Glutamatergic neuron (in vitro differentiated cells): ENCODE measurements around the gene FAM3A. TPM values are rescaled to one million over a fixed set of nuclear protein-coding genes. Genes with fewer than 3 reads are reported as not detected.

ENCODE experiments used
- DNase-seq: peaks from one replicate; pipeline ENCODE4 v3.0.0; 2022
- H3K27ac Mint-ChIP-seq: one replicate; pipeline ENCODE4 v1.8.0; 2020; ENCODE audit warnings: mild to moderate bottlenecking, mixed read lengths, inconsistent platforms; ENCODE audit not compliant: unreplicated experiment
- H3K27me3 Mint-ChIP-seq: one replicate; pipeline ENCODE4 v1.8.0; 2020; ENCODE audit warnings: mild to moderate bottlenecking, moderate library complexity, mixed read lengths, inconsistent platforms; ENCODE audit not compliant: unreplicated experiment
- H3K36me3 Mint-ChIP-seq: one replicate; pipeline ENCODE4 v1.8.0; 2020; ENCODE audit warnings: mild to moderate bottlenecking, mixed read lengths, inconsistent platforms; ENCODE audit not compliant: unreplicated experiment
- H3K4me1 Mint-ChIP-seq: one replicate; pipeline ENCODE4 v1.8.0; 2020; ENCODE audit warnings: mild to moderate bottlenecking, low read depth, mixed read lengths, inconsistent platforms; ENCODE audit not compliant: unreplicated experiment
- H3K4me3 Mint-ChIP-seq: one replicate; pipeline ENCODE4 v1.8.0; 2020; ENCODE audit warnings: mild to moderate bottlenecking, mixed read lengths, inconsistent platforms; ENCODE audit not compliant: unreplicated experiment
- H3K9me3 Mint-ChIP-seq: one replicate; pipeline ENCODE4 v1.8.0; 2020; ENCODE audit warnings: mild to moderate bottlenecking, moderate library complexity, mixed read lengths, inconsistent platforms; ENCODE audit not compliant: unreplicated experiment
- total RNA-seq: library from RNA; stranded (reverse); fragmentation: NEBNext Ultra II Directional; extraction: Animal tissue kit (Norgen Biotek cat#: 25700); gene quantifications from one replicate; pipeline ENCODE4 v1.2.1, GENCODE V29; 2021; ENCODE audit not compliant: unreplicated experiment
- TF ChIP-seq, protein P1 (sequence below): fragments of 200-600 bp; sonication (generic); IDR thresholded peaks from one replicate; pipeline ENCODE4 v1.5.0; 2021; ENCODE audit not compliant: partially characterized antibody, unreplicated experiment

The FAM3A gene
- total RNA-seq, 1 donor from 2014 or later: 32.0 TPM

DNA sequence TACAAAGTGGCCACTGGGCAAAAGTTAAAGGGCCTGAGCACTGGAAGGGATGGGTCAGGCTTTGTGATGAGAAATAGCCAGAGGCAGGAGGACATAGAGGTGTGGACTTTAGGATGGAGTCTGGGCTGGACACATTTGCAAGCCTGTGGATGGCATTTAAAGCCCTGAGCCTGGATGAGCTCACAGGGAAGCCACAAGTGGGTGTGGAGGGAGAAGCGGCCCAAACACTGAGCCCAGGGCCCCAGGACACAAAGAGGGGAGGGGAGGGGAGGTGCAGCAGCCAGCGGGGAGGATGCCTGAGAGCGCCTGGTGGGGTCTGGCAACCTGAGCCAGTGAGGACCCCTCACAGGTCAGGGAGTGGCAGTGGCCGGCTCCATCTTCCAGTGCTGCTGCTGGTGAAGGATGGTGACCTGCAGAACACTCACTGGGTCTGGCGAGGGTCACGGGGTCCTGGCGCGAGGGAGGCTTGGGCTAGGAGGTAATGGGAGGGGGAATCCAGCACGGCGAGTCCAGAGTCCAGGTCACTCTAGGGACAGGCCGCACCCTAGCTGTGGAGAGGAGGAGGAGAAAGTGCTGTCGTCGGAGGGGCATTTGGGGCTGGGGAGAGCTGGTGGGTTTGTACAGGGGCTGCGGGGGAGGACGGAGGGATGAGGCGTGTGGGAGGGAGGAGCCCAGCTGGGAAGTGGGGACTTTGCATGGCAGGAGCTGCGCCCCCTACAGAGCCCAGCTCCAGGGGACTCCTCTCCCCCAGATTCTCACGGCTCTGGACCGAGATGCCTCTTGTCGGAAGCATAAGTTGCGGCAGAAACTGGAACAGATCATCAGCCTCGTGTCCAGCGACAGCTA lies 44.0 kb downstream of the FAM3A start:
- DNase-seq: no peak
- H3K9me3 Mint-ChIP-seq: peaks cover 4% of the 10 kb centered on the region
- TF ChIP-seq, protein P1, sequence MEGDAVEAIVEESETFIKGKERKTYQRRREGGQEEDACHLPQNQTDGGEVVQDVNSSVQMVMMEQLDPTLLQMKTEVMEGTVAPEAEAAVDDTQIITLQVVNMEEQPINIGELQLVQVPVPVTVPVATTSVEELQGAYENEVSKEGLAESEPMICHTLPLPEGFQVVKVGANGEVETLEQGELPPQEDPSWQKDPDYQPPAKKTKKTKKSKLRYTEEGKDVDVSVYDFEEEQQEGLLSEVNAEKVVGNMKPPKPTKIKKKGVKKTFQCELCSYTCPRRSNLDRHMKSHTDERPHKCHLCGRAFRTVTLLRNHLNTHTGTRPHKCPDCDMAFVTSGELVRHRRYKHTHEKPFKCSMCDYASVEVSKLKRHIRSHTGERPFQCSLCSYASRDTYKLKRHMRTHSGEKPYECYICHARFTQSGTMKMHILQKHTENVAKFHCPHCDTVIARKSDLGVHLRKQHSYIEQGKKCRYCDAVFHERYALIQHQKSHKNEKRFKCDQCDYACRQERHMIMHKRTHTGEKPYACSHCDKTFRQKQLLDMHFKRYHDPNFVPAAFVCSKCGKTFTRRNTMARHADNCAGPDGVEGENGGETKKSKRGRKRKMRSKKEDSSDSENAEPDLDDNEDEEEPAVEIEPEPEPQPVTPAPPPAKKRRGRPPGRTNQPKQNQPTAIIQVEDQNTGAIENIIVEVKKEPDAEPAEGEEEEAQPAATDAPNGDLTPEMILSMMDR: no peak
- no peak overlapping the region for H3K27ac Mint-ChIP-seq
- H3K27me3 Mint-ChIP-seq: no peaks in the 10 kb centered on the region
- no peaks in the 10 kb centered on the region for H3K36me3 Mint-ChIP-seq
- H3K4me1 Mint-ChIP-seq: peaks cover 3% of the 10 kb centered on the region
- H3K4me3 Mint-ChIP-seq: no peak overlapping the region

DNA sequence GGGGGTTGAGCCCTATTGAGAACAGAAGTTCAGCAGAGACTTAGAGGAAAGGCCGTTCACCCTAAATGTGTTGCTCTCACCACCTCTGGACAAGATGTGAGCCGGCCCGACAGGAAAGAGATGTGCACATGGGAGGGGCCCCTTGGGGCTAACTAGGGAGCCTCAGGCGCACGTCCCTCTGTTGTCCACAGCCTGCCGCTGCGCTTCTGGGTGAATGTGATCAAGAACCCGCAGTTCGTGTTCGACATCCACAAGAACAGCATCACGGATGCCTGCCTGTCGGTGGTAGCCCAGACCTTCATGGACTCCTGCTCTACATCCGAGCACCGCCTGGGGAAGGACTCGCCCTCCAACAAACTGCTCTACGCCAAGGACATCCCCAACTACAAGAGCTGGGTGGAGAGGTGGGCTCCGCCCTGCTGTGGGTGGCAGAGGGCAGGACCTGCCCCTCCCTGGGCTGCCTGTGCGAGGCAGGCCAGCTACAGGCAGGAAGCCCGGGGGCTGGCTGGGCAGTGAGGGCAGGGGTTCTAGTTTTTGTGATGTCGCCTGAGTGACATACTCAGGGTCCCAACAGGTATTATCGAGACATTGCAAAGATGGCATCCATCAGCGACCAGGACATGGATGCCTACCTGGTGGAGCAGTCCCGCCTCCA lies 45.0 kb downstream of the FAM3A start:
- TF ChIP-seq, protein P1: no peak
- Mint-ChIP-seq H3K9me3 (peaks cover 1% of the 10 kb centered on the region), H3K4me3 (no peak overlapping the region), H3K27me3 (peaks cover under 1% of the 10 kb centered on the region), H3K27ac (no peak overlapping the region), H3K36me3 (no peaks in the 10 kb centered on the region), H3K4me1 (peaks cover 3% of the 10 kb centered on the region)
- DNase-seq: no peak

GRCh38 chrX:154470434-154470833 lies 45.6 kb downstream of the FAM3A start:
- Mint-ChIP-seq H3K36me3 (no peaks in the 10 kb centered on the region), H3K4me3 (no peak overlapping the region), H3K27me3 (peaks cover 2% of the 10 kb centered on the region)

DNA sequence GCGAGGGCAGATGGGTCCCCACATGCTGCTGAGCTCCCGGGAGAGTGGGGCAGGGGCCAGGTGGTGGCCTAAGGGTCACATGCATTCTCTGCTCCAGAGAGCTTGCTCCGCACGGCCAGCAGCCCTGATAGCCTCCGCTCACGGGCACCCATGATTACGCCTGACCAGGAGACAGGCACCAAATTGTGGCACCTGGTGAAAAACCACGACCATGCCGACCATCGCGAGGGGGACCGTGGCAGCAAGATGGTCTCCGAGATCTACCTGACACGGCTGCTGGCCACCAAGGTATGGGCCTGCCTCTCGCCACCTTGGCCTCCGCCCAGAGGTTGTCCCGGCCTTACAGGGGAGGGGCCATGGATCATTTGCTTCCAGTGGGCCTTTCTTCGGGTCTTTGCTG lies 46.2 kb downstream of the FAM3A start:
- Mint-ChIP-seq H3K4me1 (no peaks in the 10 kb centered on the region), H3K27me3 (peaks cover 2% of the 10 kb centered on the region), H3K36me3 (no peaks in the 10 kb centered on the region), H3K27ac (no peak overlapping the region), H3K4me3 (no peak overlapping the region), H3K9me3 (peaks cover 1% of the 10 kb centered on the region)
- TF ChIP-seq, protein P1: no peak
- DNase-seq: no peak

More at GRCh38 chrX:154470434-154470833, 45.6 kb downstream of the FAM3A start:
- TF ChIP-seq, protein P1: no peak
- no peak overlapping the region for H3K27ac Mint-ChIP-seq
- H3K9me3 Mint-ChIP-seq: peaks cover 1% of the 10 kb centered on the region
- DNase-seq: no peak
- H3K4me1 Mint-ChIP-seq: peaks cover under 1% of the 10 kb centered on the region

DNA sequence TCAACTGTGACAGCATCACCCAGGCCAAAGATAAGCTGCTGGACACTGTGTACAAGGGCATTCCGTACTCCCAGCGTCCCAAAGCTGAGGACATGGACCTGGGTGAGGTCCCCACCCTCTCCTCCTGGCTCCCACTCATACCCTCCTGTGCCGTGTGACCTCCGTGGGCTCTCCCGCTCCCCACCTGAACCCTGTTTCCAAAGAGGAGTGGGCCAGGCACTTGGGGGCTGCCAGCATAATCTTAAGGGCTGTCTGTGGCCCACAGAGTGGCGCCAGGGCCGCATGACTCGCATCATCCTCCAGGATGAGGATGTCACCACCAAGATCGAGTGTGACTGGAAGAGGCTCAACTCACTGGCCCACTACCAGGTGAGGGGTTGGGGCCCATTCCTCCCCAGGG lies 46.9 kb downstream of the FAM3A start:
- Mint-ChIP-seq H3K27me3 (peaks cover 2% of the 10 kb centered on the region), H3K9me3 (peaks cover 1% of the 10 kb centered on the region), H3K27ac (no peak overlapping the region), H3K4me3 (no peak overlapping the region), H3K36me3 (no peaks in the 10 kb centered on the region), H3K4me1 (no peaks in the 10 kb centered on the region)
- TF ChIP-seq, protein P1: no peak
- no peak for DNase-seq
